SU-DHL-6 (cell line): ENCODE results near the gene NXN.

Source experiments
- H2AFZ ChIP-seq: fragments of 200-600 bp; sonication (generic); 2 replicates; pipeline ENCODE4 v1.6.1; 2014; ENCODE audit warnings: low read depth, mild to moderate bottlenecking, moderate library complexity, mixed read lengths, antibody characterized with exemption, low read length; ENCODE audit not compliant: severe bottlenecking
- H3F3A ChIP-seq: fragments of 200-600 bp; shearing (Covaris generic); 2 replicates; pipeline ENCODE4 v1.6.0; 2016; ENCODE audit warnings: antibody characterized with exemption, mild to moderate bottlenecking; ENCODE audit not compliant: insufficient read depth
- H3K27ac ChIP-seq: fragments of 200-600 bp; sonication (generic); 2 replicates; pipeline ENCODE4 v1.5.1; 2016; ENCODE audit warnings: low read depth, mild to moderate bottlenecking, low read length, moderate library complexity, mixed read lengths
- H3K27me3 ChIP-seq: fragments of 200-600 bp; sonication (generic), shearing (Covaris generic); 2 replicates; pipeline ENCODE4 v1.6.0; 2014; ENCODE audit warnings: mild to moderate bottlenecking, low read length
- H3K36me3 ChIP-seq: fragments of 200-600 bp; sonication (generic); 2 replicates; pipeline ENCODE4 v1.6.1; 2014; ENCODE audit warnings: mild to moderate bottlenecking, low read length, mixed read lengths
- H3K4me2 ChIP-seq: fragments of 300-600, 200-600 bp; shearing (Covaris generic), sonication (generic); 2 replicates; pipeline ENCODE4 v1.6.0; 2014; ENCODE audit warnings: low read length, low read depth, mild to moderate bottlenecking; ENCODE audit not compliant: poor library complexity, severe bottlenecking
- H3K4me3 ChIP-seq: fragments of 200-600 bp; sonication (generic); 2 replicates; pipeline ENCODE4 v1.5.1; 2014; ENCODE audit warnings: antibody characterized with exemption, low read length, mild to moderate bottlenecking, mixed read lengths; ENCODE audit not compliant: insufficient read depth, poor library complexity, severe bottlenecking
- H3K79me2 ChIP-seq: fragments of 200-600 bp; sonication (generic); 2 replicates; pipeline ENCODE4 v1.6.1; 2014; ENCODE audit warnings: mild to moderate bottlenecking, low read length, moderate library complexity; ENCODE audit not compliant: insufficient read depth
- H3K9ac ChIP-seq: fragments of 200-600 bp; sonication (generic); 2 replicates; pipeline ENCODE4 v1.7.0; 2014; ENCODE audit warnings: mild to moderate bottlenecking, low read length
- H3K9me2 ChIP-seq: fragments of 200-600 bp; sonication (generic); replicated peaks from 2 replicates; pipeline ENCODE4 v1.6.1; 2014; ENCODE audit warnings: low read length; ENCODE audit not compliant: insufficient read depth
- H3K9me3 ChIP-seq: fragments of 200-600 bp; sonication (generic); 2 replicates; pipeline ENCODE4 v1.6.1; 2014; ENCODE audit warnings: low read length, mixed read lengths; ENCODE audit not compliant: insufficient read depth
- H4K20me1 ChIP-seq: fragments of 200-600 bp; sonication (generic); 2 replicates; pipeline ENCODE4 v1.6.1; 2014; ENCODE audit warnings: low read depth, mild to moderate bottlenecking, antibody characterized with exemption, low read length, moderate library complexity, mixed read lengths
- EZH2phosphoT487 ChIP-seq: fragments of 200-600 bp; sonication (generic), shearing (Covaris generic); conservative IDR thresholded peaks from 2 replicates; pipeline ENCODE4 v1.6.1; 2018; ENCODE audit warnings: mild to moderate bottlenecking, antibody characterized with exemption, low read length, moderate library complexity, mixed read lengths
- TF ChIP-seq, protein P1 (sequence below): fragments of 200-600 bp; sonication (generic); IDR thresholded peaks from one replicate; pipeline ENCODE4 v1.5.1; 2017; ENCODE audit warnings: antibody characterized with exemption, mild to moderate bottlenecking, low read length, moderate library complexity; ENCODE audit not compliant: insufficient read depth, poor library complexity, severe bottlenecking

The NXN gene

DNA sequence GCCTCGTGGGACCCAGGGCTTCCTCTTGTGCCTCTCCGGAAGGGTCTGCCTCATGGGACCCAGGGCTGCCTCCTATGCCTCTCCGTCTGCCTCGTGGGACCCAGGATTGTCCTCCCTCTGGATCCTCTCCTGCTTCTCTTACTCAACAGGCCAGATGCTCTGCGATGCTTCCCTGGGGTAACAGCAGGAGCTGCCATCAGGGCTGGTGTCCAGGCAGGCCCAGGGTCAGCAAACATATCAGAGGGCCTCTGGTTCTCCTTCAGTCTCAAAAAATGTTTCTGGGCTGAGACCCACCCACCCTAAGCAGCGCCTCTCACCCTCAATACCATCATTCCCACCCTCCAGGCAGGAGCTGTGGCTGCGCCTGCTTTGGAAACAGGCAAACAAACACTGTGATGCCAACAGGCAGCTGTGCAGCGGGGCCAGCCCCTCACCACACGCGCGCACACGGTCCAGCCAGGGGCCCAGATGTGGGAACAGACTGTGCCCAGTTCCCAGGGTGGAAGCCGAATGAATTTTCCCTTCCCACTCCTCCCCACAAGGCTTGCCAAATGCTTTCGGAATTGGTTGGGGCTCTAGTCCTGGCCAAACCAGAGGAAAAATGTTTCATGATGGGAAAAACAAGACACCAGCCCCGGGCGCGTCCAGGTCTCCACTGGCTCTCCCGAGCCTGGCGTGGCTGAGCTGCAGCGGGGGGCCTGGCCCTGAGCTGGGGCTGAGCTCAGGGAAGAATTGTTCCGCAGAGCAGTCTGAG is 28.6 kb upstream of the NXN start:
- H3K4me2 ChIP-seq: no peak overlapping the region
- no peaks in the 10 kb centered on the region for H3K9me3 ChIP-seq
- no peak overlapping the region for H3K4me3 ChIP-seq
- TF ChIP-seq, protein P1, sequence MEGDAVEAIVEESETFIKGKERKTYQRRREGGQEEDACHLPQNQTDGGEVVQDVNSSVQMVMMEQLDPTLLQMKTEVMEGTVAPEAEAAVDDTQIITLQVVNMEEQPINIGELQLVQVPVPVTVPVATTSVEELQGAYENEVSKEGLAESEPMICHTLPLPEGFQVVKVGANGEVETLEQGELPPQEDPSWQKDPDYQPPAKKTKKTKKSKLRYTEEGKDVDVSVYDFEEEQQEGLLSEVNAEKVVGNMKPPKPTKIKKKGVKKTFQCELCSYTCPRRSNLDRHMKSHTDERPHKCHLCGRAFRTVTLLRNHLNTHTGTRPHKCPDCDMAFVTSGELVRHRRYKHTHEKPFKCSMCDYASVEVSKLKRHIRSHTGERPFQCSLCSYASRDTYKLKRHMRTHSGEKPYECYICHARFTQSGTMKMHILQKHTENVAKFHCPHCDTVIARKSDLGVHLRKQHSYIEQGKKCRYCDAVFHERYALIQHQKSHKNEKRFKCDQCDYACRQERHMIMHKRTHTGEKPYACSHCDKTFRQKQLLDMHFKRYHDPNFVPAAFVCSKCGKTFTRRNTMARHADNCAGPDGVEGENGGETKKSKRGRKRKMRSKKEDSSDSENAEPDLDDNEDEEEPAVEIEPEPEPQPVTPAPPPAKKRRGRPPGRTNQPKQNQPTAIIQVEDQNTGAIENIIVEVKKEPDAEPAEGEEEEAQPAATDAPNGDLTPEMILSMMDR: no peak
- TF ChIP-seq EZH2phosphoT487: no peak
- no peaks in the 10 kb centered on the region for H3K36me3 ChIP-seq
- H3K9me2 ChIP-seq: no peaks in the 10 kb centered on the region
- H4K20me1 ChIP-seq: no peaks in the 10 kb centered on the region
- no peaks in the 10 kb centered on the region for H3K27me3 ChIP-seq
- no peak overlapping the region for H3K9ac ChIP-seq
- no peaks in the 10 kb centered on the region for H3K79me2 ChIP-seq
- no peak overlapping the region for H3K27ac ChIP-seq
- H2AFZ ChIP-seq: no peak overlapping the region
- H3F3A ChIP-seq: no peaks in the 10 kb centered on the region

DNA sequence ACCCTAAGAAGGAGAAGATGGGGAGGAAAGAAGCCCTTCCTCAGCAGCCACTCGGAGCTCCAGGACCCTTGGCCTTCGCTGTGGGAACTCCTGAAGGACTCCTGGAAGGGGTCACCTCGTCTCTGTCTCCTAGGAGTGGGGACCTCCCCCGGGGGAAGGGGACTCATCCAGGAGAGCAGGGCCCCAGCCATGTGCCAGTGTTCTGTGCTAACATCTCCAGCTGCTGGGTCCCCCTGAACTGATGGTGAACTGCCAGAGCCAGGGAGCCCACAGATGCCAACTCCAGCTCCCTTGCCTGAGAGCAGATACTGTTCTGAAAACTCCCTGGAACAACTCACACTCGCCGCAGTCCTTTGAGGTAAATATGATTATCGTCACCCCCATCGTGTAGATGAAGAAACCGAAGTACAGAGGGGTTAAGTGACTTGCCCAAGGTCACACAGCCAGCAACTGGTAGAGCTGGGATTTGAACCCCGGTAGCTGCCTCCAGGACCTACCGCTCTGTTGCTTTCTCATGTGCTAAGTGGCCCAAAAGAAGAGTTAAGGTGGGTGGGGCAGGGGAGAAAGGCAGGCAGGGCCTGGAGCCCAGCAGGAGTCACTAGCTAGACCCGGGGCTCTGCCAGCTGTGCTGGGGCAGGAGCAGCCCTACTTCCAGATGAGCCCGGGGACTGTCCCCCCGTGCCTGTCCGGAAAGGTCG is 27.9 kb upstream of the NXN start:
- Histone ChIP-seq H2AFZ (no peak overlapping the region), H3K79me2 (no peaks in the 10 kb centered on the region), H3K27ac (no peak overlapping the region), H4K20me1 (no peaks in the 10 kb centered on the region), H3K4me2 (no peak overlapping the region), H3K27me3 (no peaks in the 10 kb centered on the region), H3K36me3 (no peaks in the 10 kb centered on the region), H3F3A (no peaks in the 10 kb centered on the region), H3K9ac (no peak overlapping the region), H3K9me2 (no peaks in the 10 kb centered on the region), H3K9me3 (no peaks in the 10 kb centered on the region), H3K4me3 (no peak overlapping the region)
- TF ChIP-seq, protein P1: no peak
- TF ChIP-seq EZH2phosphoT487: no peak

DNA sequence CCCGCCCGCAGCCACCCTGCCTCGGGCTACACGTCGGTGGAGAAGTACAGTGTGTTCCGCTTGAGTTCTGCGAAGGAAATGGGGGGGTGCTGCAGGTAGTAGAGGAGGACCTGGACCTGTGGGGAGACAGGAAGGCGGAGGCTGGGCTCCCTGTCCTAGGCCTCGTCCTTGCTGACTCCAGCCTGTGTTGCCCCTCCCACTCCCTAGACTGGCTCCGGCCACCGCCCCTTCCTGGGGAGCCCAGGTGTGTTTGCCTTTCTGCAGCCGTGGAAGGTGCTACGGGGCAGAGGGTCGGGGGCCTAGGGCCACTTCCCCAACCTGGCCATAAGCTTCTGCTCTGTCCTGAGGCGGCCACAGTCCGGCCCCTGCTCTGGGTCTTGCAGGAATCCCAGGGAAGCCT is 26.5 kb upstream of the NXN start:
- Histone ChIP-seq H2AFZ (no peak overlapping the region), H3F3A (no peaks in the 10 kb centered on the region), H3K4me3 (no peak overlapping the region), H3K9me2 (no peaks in the 10 kb centered on the region), H3K9me3 (no peaks in the 10 kb centered on the region), H3K9ac (no peak overlapping the region), H3K4me2 (no peak overlapping the region), H3K27me3 (no peaks in the 10 kb centered on the region), H3K79me2 (no peaks in the 10 kb centered on the region), H3K27ac (no peak overlapping the region), H3K36me3 (no peaks in the 10 kb centered on the region), H4K20me1 (no peaks in the 10 kb centered on the region)
- TF ChIP-seq EZH2phosphoT487: no peak
- TF ChIP-seq, protein P1: no peak
